ENCODE measurements around the gene CTNNA3. TPM values are rescaled to one million over a fixed set of nuclear protein-coding genes. Genes with fewer than 3 reads are reported as not detected.

The CTNNA3 gene
- total RNA-seq, 1 donor from 2014 or later = 0.30 TPM

DNA sequence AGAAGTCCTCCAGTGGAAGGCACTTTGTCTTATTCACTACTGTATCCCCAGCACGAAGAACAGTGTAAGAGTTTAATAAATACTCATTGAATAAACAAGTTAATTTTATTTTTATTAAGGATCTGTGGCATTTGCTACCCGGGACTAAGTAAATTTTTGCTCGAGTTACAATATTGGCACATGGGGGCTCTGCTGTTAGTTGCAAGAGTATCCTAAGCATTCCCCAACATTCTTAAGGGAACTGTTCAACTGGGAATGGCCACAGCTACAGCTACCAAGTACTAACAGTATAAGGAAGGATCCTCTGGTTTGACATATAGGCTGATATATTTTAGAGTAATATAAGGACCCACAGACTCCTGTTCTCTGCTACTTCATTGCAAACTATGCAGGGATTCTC, 778.9 kb downstream of the CTNNA3 start:
- H3K27me3 Mint-ChIP-seq (ENCODE audit: unreplicated experiment) = no peaks in the 10 kb centered on the region
- no peaks in the 10 kb centered on the region for H3K36me3 Mint-ChIP-seq (ENCODE audit: unreplicated experiment)
- TF ChIP-seq, protein P1, sequence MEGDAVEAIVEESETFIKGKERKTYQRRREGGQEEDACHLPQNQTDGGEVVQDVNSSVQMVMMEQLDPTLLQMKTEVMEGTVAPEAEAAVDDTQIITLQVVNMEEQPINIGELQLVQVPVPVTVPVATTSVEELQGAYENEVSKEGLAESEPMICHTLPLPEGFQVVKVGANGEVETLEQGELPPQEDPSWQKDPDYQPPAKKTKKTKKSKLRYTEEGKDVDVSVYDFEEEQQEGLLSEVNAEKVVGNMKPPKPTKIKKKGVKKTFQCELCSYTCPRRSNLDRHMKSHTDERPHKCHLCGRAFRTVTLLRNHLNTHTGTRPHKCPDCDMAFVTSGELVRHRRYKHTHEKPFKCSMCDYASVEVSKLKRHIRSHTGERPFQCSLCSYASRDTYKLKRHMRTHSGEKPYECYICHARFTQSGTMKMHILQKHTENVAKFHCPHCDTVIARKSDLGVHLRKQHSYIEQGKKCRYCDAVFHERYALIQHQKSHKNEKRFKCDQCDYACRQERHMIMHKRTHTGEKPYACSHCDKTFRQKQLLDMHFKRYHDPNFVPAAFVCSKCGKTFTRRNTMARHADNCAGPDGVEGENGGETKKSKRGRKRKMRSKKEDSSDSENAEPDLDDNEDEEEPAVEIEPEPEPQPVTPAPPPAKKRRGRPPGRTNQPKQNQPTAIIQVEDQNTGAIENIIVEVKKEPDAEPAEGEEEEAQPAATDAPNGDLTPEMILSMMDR (IDR thresholded peaks at IDR 0.05) = no peak
- no peak for DNase-seq (ENCODE audit: extremely low spot score, unreplicated experiment)
- H3K4me1 Mint-ChIP-seq (ENCODE audit: unreplicated experiment) = peaks cover 12% of the 10 kb centered on the region
- no peak overlapping the region for H3K27ac Mint-ChIP-seq (ENCODE audit: unreplicated experiment)
- H3K9me3 Mint-ChIP-seq (ENCODE audit: unreplicated experiment) = no peaks in the 10 kb centered on the region
- H3K4me3 Mint-ChIP-seq (ENCODE audit: unreplicated experiment) = no peak overlapping the region

DNA sequence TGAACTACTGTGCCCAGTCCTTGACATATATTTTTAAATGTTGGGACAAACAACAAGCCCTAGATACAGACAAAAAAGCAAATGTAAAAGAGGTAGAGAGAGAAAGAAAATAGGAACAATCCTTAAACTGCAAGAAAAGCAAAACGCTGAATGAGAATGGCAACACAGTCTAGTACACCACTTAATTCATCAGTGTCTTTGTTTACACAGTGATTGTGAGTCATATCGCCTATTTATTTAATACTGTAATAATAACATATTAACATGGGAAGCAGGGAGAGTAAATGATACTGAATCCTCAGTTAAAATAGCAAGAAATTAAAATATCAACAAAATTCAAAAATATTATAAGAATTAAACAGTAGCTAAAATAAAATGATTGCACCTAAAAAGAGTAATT, 780.0 kb downstream of the CTNNA3 start:
- no peak for DNase-seq (ENCODE audit: extremely low spot score, unreplicated experiment)
- no peaks in the 10 kb centered on the region for H3K9me3 Mint-ChIP-seq (ENCODE audit: unreplicated experiment)
- H3K4me1 Mint-ChIP-seq (ENCODE audit: unreplicated experiment) = peaks cover 12% of the 10 kb centered on the region
- H3K27ac Mint-ChIP-seq (ENCODE audit: unreplicated experiment) = peak overlapping the region; percentile 19
- H3K27me3 Mint-ChIP-seq (ENCODE audit: unreplicated experiment) = no peaks in the 10 kb centered on the region
- no peak overlapping the region for H3K4me3 Mint-ChIP-seq (ENCODE audit: unreplicated experiment)
- TF ChIP-seq, protein P1 (IDR thresholded peaks at IDR 0.05) = no peak
- no peaks in the 10 kb centered on the region for H3K36me3 Mint-ChIP-seq (ENCODE audit: unreplicated experiment)

DNA sequence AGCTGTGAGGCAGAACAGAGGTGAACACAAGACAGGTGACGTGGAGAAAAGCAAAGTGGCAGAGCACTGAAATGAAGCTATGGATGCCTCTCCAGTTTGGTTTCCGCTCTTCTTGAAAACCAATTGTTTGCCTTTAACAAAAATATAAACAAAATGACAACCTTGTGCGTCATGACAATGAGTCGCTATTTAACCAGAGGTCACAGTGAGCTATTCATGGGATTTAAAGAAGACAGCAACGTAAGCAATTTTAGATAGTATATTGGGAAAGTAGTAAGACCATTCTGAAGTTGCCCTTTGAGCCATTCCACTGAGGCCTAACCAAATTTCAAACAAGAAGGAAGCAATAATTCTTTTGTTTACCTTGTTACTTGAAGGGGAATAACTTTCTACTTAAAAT, 785.3 kb downstream of the CTNNA3 start:
- Mint-ChIP-seq H3K36me3 (ENCODE audit: unreplicated experiment) (no peaks in the 10 kb centered on the region), H3K4me3 (ENCODE audit: unreplicated experiment) (no peak overlapping the region)

DNA sequence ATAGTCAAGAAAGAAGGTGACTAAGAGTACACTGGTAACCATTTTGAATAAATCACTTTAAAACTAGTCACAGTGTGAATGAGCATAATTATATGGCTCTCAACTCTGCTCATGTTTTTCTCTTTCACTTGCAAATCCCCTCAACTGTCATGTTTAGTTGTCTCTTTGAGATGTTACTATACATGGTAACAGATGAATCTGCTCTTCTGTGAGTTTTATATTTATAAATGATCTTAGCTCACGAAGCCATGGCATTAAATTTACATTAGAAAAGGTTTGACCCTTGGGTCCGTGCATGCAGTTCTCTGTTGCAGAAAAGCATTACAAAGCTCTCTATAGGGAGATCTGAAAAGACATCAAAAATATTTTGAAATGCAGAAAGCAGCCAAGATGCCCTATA, 803.1 kb downstream of the CTNNA3 start:
- Mint-ChIP-seq H3K27ac (ENCODE audit: unreplicated experiment) (no peak overlapping the region), H3K27me3 (ENCODE audit: unreplicated experiment) (peaks cover 22% of the 10 kb centered on the region), H3K4me3 (ENCODE audit: unreplicated experiment) (no peak overlapping the region)

More for the DNA sequence above, 785.3 kb downstream of the CTNNA3 start:
- Mint-ChIP-seq H3K27ac (ENCODE audit: unreplicated experiment) (no peak overlapping the region), H3K9me3 (ENCODE audit: unreplicated experiment) (no peaks in the 10 kb centered on the region), H3K4me1 (ENCODE audit: unreplicated experiment) (peaks cover under 1% of the 10 kb centered on the region), H3K27me3 (ENCODE audit: unreplicated experiment) (peaks cover 2% of the 10 kb centered on the region)
- TF ChIP-seq, protein P1 (IDR thresholded peaks at IDR 0.05) = no peak
- no peak for DNase-seq (ENCODE audit: extremely low spot score, unreplicated experiment)

DNA sequence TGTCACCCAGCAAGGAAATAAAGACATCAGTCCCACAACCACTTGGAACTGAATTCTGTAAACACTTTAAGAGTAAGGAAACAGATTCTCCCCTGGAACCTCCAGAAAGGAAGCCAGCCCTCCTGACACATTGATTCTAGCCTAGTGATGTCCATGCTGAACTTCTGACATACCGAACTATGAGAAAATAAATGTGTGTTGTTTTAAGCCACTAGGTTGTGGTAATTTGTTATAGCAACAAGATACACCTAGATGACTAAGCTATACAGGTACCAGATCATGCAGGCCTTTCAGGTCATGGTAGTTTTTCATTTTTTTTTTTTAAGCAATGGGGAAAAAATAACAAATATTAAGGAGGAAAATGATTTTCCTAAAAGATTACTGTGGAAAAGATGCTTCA, 807.8 kb downstream of the CTNNA3 start:
- TF ChIP-seq, protein P1 (IDR thresholded peaks at IDR 0.05) = no peak

More for the DNA sequence above, 803.1 kb downstream of the CTNNA3 start:
- TF ChIP-seq, protein P1 (IDR thresholded peaks at IDR 0.05) = no peak
- no peaks in the 10 kb centered on the region for H3K36me3 Mint-ChIP-seq (ENCODE audit: unreplicated experiment)
- DNase-seq (ENCODE audit: extremely low spot score, unreplicated experiment) = no peak
- no peaks in the 10 kb centered on the region for H3K4me1 Mint-ChIP-seq (ENCODE audit: unreplicated experiment)
- H3K9me3 Mint-ChIP-seq (ENCODE audit: unreplicated experiment) = peaks cover 1% of the 10 kb centered on the region

More for the DNA sequence above, 807.8 kb downstream of the CTNNA3 start:
- Mint-ChIP-seq H3K4me1 (ENCODE audit: unreplicated experiment) (no peaks in the 10 kb centered on the region), H3K4me3 (ENCODE audit: unreplicated experiment) (no peak overlapping the region), H3K27ac (ENCODE audit: unreplicated experiment) (no peak overlapping the region), H3K27me3 (ENCODE audit: unreplicated experiment) (peaks cover 20% of the 10 kb centered on the region), H3K9me3 (ENCODE audit: unreplicated experiment) (no peaks in the 10 kb centered on the region), H3K36me3 (ENCODE audit: unreplicated experiment) (no peaks in the 10 kb centered on the region)
- no peak for DNase-seq (ENCODE audit: extremely low spot score, unreplicated experiment)
